Panc1 (cell line): Measurements from ENCODE around the gene CHSY1. TPM values are rescaled to one million over a fixed set of nuclear protein-coding genes. Genes with fewer than 3 reads are reported as not detected.

Experiments used
- ATAC-seq: fragments of 200-7000 bp; cut with Tn5 transposase; 2 replicates; pipeline ENCODE4 v1.9.1; 2020; ENCODE audit warnings: mild to moderate bottlenecking, moderate library complexity
- BruUV-seq: library from RNA; stranded (reverse); fragments of 400-500 nt; replicated peaks from 2 replicates; lab custom pipeline; 2021; lab: Mats Ljungman, UMichigan
- CTCF ChIA-PET: fragments of 300-600 bp; sonication (Branson Sonifier 250); formaldehyde crosslinking; loops from one replicate; lab custom pipeline; 2022; ENCODE audit warnings: antibody characterized with exemption; lab: Charles Lee
- POLR2A ChIA-PET: fragments of 300-600 bp; sonication (Branson Sonifier 250); formaldehyde crosslinking; loops from one replicate; lab custom pipeline; 2022; ENCODE audit warnings: antibody characterized with exemption; lab: Charles Lee
- DNase-seq: peaks from one replicate; pipeline ENCODE4 v3.0.0-alpha.2; 2010; ENCODE audit warnings: low read depth, low spot score
- H3K27ac ChIP-seq: 2 replicates; pipeline ENCODE4 v1.5.1; 2011; ENCODE audit warnings: mild to moderate bottlenecking, low read length, inconsistent platforms
- H3K27me3 ChIP-seq: fragments of 200-500 bp; sonication (Bioruptor generic); 2 replicates; pipeline ENCODE4 v1.6.0; 2014; ENCODE audit warnings: low read length, inconsistent platforms; ENCODE audit not compliant: control insufficient read depth, insufficient read depth
- H3K36me3 ChIP-seq: fragments of 200-500 bp; sonication (Bioruptor generic); 2 replicates; pipeline ENCODE4 v1.5.1; 2014; ENCODE audit warnings: inconsistent platforms, mild to moderate bottlenecking, low read length, moderate library complexity; ENCODE audit not compliant: control insufficient read depth, insufficient read depth
- H3K4me1 ChIP-seq: 2 replicates; pipeline ENCODE4 v1.5.1; 2011; ENCODE audit warnings: inconsistent platforms, mild to moderate bottlenecking, low read length, moderate library complexity; ENCODE audit not compliant: control insufficient read depth, insufficient read depth
- H3K4me3 ChIP-seq, 2 experiments: 2 replicates each; pipeline ENCODE4 v1.5.1; 2011 to 2012; ENCODE audit warnings: low read depth in 2 of 2, low read length in 2 of 2, mild to moderate bottlenecking in 2 of 2, inconsistent platforms in 1 of 2, moderate library complexity in 1 of 2
- H3K9me3 ChIP-seq: fragments of 200-500 bp; sonication (Bioruptor generic); 2 replicates; pipeline ENCODE4 v1.5.1; 2014; ENCODE audit warnings: low read depth, mild to moderate bottlenecking, inconsistent platforms, low read length, moderate library complexity; ENCODE audit not compliant: control insufficient read depth, insufficient read depth
- CTCF ChIP-seq: fragments of 450-650 bp; IDR thresholded peaks from 2 replicates; pipeline ENCODE4 v1.5.1; 2017; ENCODE audit warnings: mild to moderate bottlenecking
- POLR2AphosphoS5 ChIP-seq: IDR thresholded peaks from 2 replicates; pipeline ENCODE4 v1.6.1; 2012; ENCODE audit warnings: mild to moderate bottlenecking, low read depth, low read length, moderate library complexity
- REST ChIP-seq, 2 experiments: IDR thresholded peaks; 2 replicates each; pipeline ENCODE4 v1.6.1; 2011 to 2012; ENCODE audit warnings: low read depth in 2 of 2, control low read depth in 1 of 2, low read length in 1 of 2, mild to moderate bottlenecking in 1 of 2, moderate library complexity in 1 of 2; ENCODE audit not compliant: insufficient read depth in 1 of 2
- SIN3A ChIP-seq: IDR thresholded peaks from 2 replicates; pipeline ENCODE4 v1.6.1; 2012; ENCODE audit warnings: low read depth, mild to moderate bottlenecking, low read length, moderate library complexity, borderline replicate concordance; ENCODE audit not compliant: insufficient read depth
- TCF7L2 ChIP-seq: IDR thresholded peaks from 2 replicates; pipeline ENCODE4 v1.6.1; 2011; ENCODE audit warnings: mild to moderate bottlenecking, low read depth, low read length, inconsistent platforms
- in situ Hi-C: cut with HindIII; loops from 2 replicates; pipeline ENCODE4 v1.10.0; 2016; ENCODE audit warnings: low sequenced_read_pairs, low pct_unique_long_range_greater_than_20kb
- intact Hi-C: fragments of 100-400 bp; cut with micrococcal nuclease; formaldehyde crosslinking; loops from one replicate; pipeline ENCODE4 v1.10.0; 2022; ENCODE audit not compliant: unreplicated experiment
- total RNA-seq: library from RNA; stranded (reverse); gene quantifications from one replicate; pipeline ENCODE4 v1.2.1, GENCODE V29; 2021; ENCODE audit not compliant: unreplicated experiment

Gene CHSY1
- total RNA-seq, 1 experiment from 2014 or later = 50.8 TPM

GRCh38 chr15:101153801-101154656 lies 97.8 kb downstream of the CHSY1 start:
- intact Hi-C loops (no loop called here), in situ Hi-C loops (no loop called here)
- ChIA-PET POLR2A (no interaction called here), CTCF (interaction anchor here (1.5 kb wide), 1 partner anchor 10 kb away, joined by 3 read pairs; no protein-coding TSS in a partner anchor)
- H3K36me3 ChIP-seq = no peaks in the 10 kb centered on the region
- DNase-seq (no peak), ATAC-seq (no peak)
- H3K4me1 ChIP-seq = peaks cover 4% of the 10 kb centered on the region; the same call in 1 of the 2 replicates
- H3K9me3 ChIP-seq = no peaks in the 10 kb centered on the region
- H3K27me3 ChIP-seq = no peaks in the 10 kb centered on the region
- H3K27ac ChIP-seq = no peak overlapping the region
- TF ChIP-seq REST (IDR thresholded peaks at IDR 0.05; ENCODE audit: insufficient read depth in 1 of 2, low read depth in 2 of 2, low read length in 1 of 2) = no peak
- TF ChIP-seq TCF7L2 = no peak
- no peak for TF ChIP-seq SIN3A
- TF ChIP-seq CTCF = no peak
- TF ChIP-seq POLR2AphosphoS5 = no peak
- no TSS peak for BruUV-seq
- no peak overlapping the region for H3K4me3 ChIP-seq

DNA sequence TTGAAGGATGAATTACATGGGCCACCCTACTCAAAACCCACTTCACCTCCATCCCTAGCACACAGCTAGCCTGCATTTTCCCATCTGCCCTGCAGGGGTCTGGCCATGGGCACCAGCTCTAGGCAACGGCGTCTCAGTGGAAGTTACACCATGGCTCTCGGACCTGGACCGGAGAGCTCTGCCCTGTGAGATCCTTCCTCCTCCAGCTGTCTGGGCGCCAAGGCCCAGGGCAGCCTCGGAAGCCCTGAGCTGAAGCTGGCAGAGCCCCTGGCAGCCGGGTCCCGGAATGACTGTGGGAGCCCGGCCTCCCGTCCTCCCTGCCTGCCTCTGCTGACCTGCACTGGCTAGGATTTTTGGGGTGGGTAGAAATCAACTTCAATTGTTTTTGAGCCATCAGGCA lies 98.9 kb downstream of the CHSY1 start:
- in situ Hi-C loops = no loop called here
- TF ChIP-seq TCF7L2 = no peak
- no peak for TF ChIP-seq CTCF
- TF ChIP-seq REST (IDR thresholded peaks at IDR 0.05; ENCODE audit: insufficient read depth in 1 of 2, low read depth in 2 of 2, low read length in 1 of 2) = no peak
- no peak for TF ChIP-seq SIN3A
- TF ChIP-seq POLR2AphosphoS5 = no peak
- no TSS peak for BruUV-seq
- intact Hi-C loops = no loop called here
- ChIA-PET POLR2A (interaction anchor here (0.6 kb wide), 1 partner anchor 95 kb away, joined by 3 read pairs; no protein-coding TSS in a partner anchor), CTCF (interaction anchor here (1.5 kb wide), 1 partner anchor 9 kb away, joined by 3 read pairs; no protein-coding TSS in a partner anchor)
- DNase-seq (no peak), ATAC-seq (peak; percentile 81)
- H3K27ac ChIP-seq = no peak overlapping the region
- peaks cover 14% of the 10 kb centered on the region; the same call in 1 of the 2 replicates for H3K4me1 ChIP-seq
- H3K4me3 ChIP-seq = no peak overlapping the region
- no peaks in the 10 kb centered on the region for H3K9me3 ChIP-seq
- no peaks in the 10 kb centered on the region for H3K27me3 ChIP-seq
- H3K36me3 ChIP-seq = no peaks in the 10 kb centered on the region
